AG04449 (cell line): ENCODE data around the gene RPUSD1.

Experiments
- CTCF ChIA-PET: fragments of 350-600 bp; formaldehyde crosslinking; extraction: SDS; loops from one replicate; lab custom pipeline; 2021; ENCODE audit warnings: antibody characterized with exemption; lab: Yijun Ruan, JAX
- POLR2A ChIA-PET: fragments of 400-600, 350-600 bp; formaldehyde crosslinking; extraction: SDS; loops from one replicate; lab custom pipeline; 2020; ENCODE audit warnings: antibody characterized with exemption, inconsistent platforms; lab: Yijun Ruan, JAX
- DNase-seq: peaks from one replicate; pipeline ENCODE4 v3.0.0-alpha.2; 2010; ENCODE audit warnings: low read depth, low spot score
- H3K4me3 ChIP-seq: 2 replicates; pipeline ENCODE4 v1.5.1; 2011; ENCODE audit warnings: low read depth, mild to moderate bottlenecking, control low read depth, low read length
- TF ChIP-seq, protein P1 (sequence below): IDR thresholded peaks from one replicate; pipeline ENCODE4 v1.5.1; 2011; ENCODE audit warnings: mild to moderate bottlenecking, moderate library complexity, low read length, control low read depth, inconsistent platforms; ENCODE audit not compliant: insufficient read depth; ENCODE audit errors: missing control alignments

RPUSD1 gene

DNA sequence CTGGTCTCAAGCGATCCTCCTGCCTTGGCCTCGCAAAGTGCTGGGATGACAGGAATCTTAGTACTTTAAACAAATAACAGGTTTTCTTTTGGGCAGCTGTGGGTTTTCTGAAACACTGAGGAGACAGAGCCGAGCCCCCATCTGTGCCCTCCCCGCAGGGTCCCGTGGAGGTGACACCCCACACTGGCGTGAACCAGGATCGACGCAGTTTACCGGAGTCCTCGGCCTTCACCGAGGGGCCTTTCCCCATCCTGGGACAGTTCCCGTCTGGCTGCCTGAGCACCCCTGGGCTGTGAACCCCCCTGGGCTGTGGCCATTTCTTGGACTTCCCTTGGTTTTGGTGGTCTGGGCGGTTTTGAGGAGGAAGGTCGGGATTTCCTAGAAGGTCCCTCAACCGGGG, 27.7 kb upstream of the RPUSD1 start:
- DNase-seq, result no peak
- POLR2A ChIA-PET, result no interaction called here
- H3K4me3 ChIP-seq, result no peak overlapping the region
- CTCF ChIA-PET, result interaction anchor here (1.6 kb wide), 1 partner anchor 31 kb away, joined by 7 read pairs; no protein-coding TSS in a partner anchor
- TF ChIP-seq, protein P1, sequence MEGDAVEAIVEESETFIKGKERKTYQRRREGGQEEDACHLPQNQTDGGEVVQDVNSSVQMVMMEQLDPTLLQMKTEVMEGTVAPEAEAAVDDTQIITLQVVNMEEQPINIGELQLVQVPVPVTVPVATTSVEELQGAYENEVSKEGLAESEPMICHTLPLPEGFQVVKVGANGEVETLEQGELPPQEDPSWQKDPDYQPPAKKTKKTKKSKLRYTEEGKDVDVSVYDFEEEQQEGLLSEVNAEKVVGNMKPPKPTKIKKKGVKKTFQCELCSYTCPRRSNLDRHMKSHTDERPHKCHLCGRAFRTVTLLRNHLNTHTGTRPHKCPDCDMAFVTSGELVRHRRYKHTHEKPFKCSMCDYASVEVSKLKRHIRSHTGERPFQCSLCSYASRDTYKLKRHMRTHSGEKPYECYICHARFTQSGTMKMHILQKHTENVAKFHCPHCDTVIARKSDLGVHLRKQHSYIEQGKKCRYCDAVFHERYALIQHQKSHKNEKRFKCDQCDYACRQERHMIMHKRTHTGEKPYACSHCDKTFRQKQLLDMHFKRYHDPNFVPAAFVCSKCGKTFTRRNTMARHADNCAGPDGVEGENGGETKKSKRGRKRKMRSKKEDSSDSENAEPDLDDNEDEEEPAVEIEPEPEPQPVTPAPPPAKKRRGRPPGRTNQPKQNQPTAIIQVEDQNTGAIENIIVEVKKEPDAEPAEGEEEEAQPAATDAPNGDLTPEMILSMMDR, result no peak

DNA sequence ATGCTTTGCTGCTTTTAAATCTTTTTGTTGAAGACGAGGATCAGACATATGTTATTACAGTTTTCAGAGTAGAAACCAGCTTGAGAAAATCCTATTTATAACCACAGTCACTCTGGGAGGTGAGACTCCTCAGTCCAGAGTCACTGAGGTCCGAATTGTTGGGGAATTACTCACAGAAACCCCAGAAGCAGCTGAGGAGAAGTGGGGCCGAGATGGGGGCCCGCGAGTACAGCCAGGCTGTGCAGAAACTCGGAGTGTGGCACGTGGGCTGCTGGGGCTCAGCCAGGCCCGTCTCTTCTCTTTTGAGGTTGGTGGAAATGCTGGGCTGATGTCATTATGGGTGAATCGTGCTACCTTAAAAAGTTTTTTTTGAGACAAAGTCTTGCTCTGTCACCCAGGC, 26.8 kb upstream of the RPUSD1 start:
- CTCF ChIA-PET, result interaction anchor here (1.0 to 2.7 kb wide), 4 partner anchors 30 to 242 kb away, joined by 3 to 48 read pairs (median 6); no protein-coding TSS in a partner anchor
- peak; percentile 29 for DNase-seq
- TF ChIP-seq, protein P1, result no peak
- H3K4me3 ChIP-seq, result no peak overlapping the region
- POLR2A ChIA-PET, result interaction anchor here (0.5 to 0.6 kb wide), 2 partner anchors 24 to 159 kb away, joined by 3 to 4 read pairs; no protein-coding TSS in a partner anchor

DNA sequence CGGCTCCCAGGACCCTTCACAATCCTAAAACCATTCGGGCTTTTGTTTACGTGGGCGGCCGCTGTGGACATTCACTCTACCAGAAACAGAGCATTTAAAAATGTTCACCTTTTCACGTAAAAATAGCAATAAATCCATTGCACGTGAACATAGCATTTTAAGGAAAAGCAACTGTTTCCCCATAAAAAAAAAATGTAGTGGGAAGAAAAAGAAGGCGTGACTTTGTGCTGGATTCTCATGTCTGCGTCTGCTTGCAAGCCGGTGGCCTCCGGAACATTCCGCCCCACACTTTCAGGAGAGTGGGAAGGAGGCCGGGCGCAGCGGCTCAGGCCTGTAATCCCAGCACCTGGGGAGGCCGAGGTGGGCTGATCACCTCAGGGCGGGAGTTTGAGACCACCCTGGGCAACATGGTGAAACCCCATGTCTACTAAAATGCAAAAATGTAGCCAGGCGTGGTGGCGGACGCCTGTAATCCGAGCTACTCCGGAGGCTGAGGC, 25.8 kb upstream of the RPUSD1 start:
- CTCF ChIA-PET, result interaction anchor here (1.6 to 2.7 kb wide), 2 partner anchors 29 to 243 kb away, joined by 7 to 48 read pairs; no protein-coding TSS in a partner anchor
- DNase-seq, result no peak
- POLR2A ChIA-PET, result no interaction called here
- peak overlapping the region; percentile 23 for H3K4me3 ChIP-seq
- TF ChIP-seq, protein P1, result no peak

DNA sequence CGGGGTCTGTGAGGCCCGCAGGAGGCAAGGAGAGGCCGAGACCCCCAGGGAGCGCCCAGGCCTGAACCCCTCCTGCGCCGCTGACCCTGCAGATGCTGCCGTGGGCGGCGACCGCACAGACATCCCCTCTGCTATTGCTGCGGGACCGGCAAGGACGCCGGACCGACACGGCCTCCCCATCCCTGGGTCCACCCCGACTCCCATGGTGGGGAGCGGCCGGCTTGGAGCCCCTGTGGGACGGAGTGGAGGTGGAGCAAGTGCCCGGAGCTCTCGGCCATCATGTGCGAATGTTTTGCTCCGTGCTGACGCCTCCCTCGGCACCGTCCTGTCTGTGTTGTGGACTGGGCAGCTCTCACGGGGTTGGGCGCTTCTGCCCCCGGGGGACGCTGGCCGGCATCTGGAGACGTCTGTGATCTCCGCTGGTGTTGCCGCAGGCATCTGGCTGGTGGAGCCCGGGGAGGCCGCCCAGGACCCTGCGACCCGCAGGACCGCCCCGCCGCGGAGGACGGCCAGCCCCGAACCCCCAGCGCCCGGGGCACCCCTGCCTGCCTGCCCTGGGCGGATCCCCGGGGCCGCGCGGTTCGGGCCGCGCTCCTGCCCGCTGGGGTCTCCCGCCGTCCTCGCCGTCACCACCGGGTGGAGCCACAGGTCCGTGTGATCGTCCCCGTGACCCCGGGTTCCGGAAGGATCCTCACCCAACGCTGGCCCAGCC, 25.2 kb upstream of the RPUSD1 start:
- CTCF ChIA-PET, result interaction anchor here (2.7 kb wide), 1 partner anchor 243 kb away, joined by 48 read pairs; no protein-coding TSS in a partner anchor
- DNase-seq, result no peak
- H3K4me3 ChIP-seq, result peak overlapping the region; percentile 23
- TF ChIP-seq, protein P1, result peak; percentile 85
- POLR2A ChIA-PET, result no interaction called here

DNA sequence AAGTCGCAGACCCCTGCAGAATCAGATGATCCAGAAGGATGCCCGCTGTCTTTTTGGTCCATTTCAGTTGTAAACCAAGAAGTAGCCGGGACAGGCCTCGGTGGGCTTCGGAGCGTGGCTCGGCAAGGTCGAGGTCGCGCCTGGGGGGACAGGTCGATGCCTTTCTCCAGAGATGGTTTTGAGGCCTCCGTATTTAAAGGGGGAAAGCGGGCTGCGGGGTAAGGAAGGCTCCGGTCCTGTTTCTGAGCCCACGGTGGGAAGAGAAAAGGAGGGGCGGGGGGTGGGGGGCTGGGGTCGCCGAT, 19.9 kb upstream of the RPUSD1 start:
- peak overlapping the region; percentile 80 for H3K4me3 ChIP-seq
- TF ChIP-seq, protein P1, result no peak
- POLR2A ChIA-PET, result no interaction called here
- CTCF ChIA-PET, result no interaction called here
- DNase-seq, result no peak

DNA sequence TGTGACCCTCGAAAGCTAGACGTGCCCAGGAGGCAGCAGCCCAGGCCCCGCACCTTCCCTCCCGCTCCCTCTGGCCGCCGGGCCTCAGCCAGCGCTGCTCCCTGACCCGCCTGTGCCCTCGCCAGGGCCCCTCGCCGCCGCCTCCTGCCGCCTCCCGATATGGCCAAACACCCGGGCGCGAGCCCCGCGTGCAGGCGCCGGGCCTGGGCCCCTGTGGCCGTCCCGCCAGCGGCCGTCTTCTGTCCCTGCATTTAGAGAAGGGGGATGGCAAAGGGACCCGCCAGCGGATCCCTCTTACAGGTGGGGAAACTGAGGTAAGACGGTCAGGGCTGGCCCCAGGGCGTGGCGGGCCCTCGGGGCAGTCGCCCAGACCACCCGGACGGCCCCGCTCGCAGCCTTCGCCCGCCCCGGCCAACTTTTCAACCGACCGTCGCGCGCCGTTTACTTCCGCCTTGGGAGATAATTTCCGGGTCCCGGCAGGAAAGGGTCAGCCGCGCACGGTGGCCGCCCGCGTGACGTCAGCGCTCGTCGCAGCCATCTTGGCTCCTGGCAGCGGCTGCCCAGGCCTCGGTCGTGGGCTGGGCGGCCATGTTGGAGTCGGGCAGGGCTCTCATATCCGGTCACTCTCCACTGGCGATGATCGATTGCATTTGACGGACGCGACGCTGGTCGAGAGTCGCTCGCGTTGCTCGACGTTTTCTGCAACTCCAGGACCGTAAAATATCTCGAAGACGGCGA, 19.3 kb upstream of the RPUSD1 start:
- TF ChIP-seq, protein P1, result no peak
- CTCF ChIA-PET, result interaction anchor here (1.0 kb wide), 1 partner anchor 250 kb away, joined by 3 read pairs; no protein-coding TSS in a partner anchor
- POLR2A ChIA-PET, result no interaction called here
- peak; percentile 36 for DNase-seq
- peak overlapping the region; percentile 80 for H3K4me3 ChIP-seq
